HG03175 (cell line): ENCODE data around the gene PLXDC2.

ENCODE experiments used
- ATAC-seq: cut with Tn5 transposase; IDR thresholded peaks from one replicate; pipeline ENCODE4 v1.9.1; 2021; ENCODE audit warnings: mild to moderate bottlenecking, moderate library complexity; ENCODE audit not compliant: unreplicated experiment

PLXDC2 gene

GRCh38 chr10:19848226-19848985, 32.2 kb downstream of the PLXDC2 start:
- ATAC-seq = no peak

DNA sequence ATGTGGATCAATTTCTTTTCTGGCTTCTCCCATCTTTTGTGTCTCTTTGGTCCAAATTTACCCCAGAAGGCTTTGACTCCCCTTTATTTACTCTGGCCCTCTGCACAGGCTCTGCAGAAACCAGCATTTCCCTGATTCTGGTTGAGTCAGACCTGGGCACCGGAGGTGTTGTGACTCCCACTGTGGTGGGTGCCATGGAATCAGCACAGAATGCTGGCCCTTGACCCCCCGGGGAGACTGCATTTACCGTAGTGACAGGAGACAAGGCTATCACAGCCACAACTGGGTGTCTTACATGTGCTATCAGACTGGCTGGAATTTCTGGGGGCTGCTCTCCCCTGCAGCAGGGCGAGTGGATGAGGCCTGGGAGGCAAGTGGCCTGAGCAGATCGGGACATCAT, 37.6 kb downstream of the PLXDC2 start:
- no peak for ATAC-seq

- no peak for ATAC-seq
Measured at GRCh38 chr10:19857876-19858275, 41.6 kb downstream of the PLXDC2 start.

DNA sequence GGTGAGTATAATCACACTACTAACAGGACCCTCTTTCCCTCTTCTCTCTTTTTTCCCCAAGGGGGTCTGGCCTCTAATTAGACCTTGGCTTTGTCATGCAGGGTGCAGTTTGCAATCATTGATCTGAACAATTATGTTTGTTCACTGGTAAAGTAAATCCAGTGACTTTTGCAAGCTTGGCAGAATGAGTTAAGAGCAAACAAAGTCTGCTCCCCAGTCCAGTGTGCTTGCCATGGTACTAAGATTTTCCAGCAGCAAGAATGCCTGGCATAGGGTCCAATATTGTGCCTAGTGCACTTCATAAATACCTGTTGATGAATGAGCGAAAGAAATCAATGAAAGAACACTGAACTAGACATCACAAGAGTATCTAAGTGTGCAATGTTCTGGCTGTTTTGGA, 43.9 kb downstream of the PLXDC2 start:
- no peak for ATAC-seq

- no peak for ATAC-seq
Measured at GRCh38 chr10:19862811-19863515, 46.7 kb downstream of the PLXDC2 start.

GRCh38 chr10:19865676-19866075, 49.4 kb downstream of the PLXDC2 start:
- ATAC-seq = no peak

- ATAC-seq = no peak
Measured at GRCh38 chr10:19869370-19869769, 53.1 kb downstream of the PLXDC2 start.

- ATAC-seq = no peak
Measured at GRCh38 chr10:19872504-19873271, 56.5 kb downstream of the PLXDC2 start.

DNA sequence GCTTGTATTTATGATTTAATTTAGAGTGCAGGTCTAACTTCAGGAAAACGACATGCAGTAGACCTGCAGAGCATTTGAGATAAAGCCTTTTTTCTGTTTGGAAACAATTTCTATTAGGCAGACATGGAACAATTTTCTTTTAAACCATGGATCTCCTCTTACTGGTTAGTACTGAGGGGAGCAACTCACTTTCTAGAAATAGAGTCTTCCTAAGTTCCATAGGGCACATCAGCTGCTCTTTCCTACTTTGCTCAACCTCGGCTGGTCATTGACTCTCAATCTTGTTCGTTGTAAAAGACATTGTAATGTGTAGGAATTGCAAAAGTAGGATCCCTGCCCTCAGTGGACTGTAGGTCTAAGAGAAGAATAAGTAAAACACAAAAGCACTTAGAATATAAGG, 58.0 kb downstream of the PLXDC2 start:
- ATAC-seq = no peak

- ATAC-seq = no peak
Measured at GRCh38 chr10:19874791-19875190, 58.6 kb downstream of the PLXDC2 start.

DNA sequence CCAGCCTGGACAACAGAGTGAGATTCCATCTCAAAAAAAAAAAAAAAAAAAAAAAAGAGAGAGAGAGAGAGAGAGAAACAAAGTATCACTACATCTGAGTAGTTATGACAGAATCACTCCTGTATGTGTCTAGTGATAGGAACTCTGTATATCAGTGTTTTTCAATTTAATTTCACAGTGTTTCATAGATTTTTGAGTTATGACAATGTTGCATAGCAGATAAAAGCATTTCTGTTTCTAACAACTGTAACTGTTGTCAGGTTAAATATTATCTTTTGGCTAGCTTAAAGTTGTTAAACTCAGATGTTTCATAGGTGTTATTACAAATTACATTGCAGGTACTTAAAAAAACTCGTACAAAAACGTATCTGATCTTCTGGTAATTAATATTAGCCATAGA, 60.3 kb downstream of the PLXDC2 start:
- ATAC-seq = no peak

DNA sequence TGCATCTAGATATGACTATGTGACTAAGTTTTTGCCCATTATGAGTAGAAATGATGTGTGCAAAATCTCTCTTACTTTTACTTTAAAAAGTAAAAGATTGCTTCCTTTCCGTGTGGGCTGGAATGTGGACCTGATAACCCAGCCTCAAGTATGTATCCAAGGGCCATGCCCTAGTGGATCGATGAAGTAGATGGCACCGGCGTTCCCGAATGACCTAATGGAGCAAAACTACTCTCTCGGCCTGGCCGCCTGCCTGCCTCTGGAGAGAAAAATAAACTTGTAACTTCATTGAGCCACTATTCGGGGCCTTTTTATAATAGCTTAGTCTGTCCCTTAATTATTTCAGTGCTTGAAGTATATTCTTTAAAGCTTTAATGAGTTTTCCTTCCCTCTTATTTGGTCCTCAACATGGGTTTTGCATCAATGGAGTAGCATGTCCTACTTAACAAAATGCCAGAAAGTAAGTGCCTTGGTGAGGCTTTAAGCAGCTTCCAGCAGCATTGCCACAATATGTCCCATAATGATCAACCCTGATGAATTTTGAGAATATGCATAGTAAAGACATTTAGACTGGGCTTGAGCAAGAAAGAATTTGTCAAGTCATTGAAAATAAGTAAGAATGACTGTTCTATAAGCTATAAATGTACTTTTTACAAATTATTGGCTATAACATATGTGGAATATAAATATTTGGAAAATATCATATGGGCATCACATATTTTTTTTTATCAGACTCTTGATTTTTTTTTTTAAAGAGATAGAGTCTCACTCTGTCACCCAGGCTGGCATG, 61.4 kb downstream of the PLXDC2 start:
- ATAC-seq = no peak

DNA sequence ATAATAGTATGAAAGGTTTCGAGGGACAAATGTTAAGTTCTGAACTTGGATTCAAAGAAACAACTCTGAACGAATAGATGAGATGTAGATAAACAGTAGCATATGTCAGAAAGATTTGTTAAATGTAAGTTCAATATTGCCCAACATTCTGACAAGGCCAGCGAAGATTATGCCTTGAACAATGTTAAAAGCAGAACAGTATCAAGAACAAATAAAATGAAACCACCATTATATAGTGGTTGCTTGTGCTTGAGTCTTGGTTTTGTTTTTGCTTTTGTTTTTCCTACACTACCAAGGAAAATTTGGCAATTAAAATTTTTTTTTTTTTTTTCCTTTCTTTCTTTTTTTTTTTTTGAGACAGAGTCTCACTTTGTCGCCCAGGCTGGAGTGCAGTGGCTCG, 66.4 kb downstream of the PLXDC2 start:
- no peak for ATAC-seq

GRCh38 chr10:19888061-19888660, 71.9 kb downstream of the PLXDC2 start:
- no peak for ATAC-seq

DNA sequence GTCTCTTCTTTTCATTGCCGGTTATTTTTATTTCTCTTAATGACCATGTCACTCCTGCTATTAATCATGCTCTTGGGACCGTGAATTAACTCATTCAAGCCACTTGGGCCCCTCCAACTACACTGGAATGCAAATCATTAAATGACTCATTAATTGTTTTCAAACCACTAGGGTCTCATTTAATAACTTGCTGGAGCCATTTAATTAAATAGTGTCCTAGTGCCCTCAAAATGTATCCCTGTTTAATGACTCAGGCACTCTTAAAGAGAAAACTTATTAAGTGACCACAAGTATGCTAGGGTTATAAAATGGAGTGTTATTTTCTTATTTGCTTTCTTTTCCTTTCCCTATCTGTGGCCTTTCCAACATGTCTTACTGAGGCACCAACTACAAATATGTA, 73.0 kb downstream of the PLXDC2 start:
- ATAC-seq = no peak

- no peak for ATAC-seq
Measured at GRCh38 chr10:19891429-19891828, 75.2 kb downstream of the PLXDC2 start.

DNA sequence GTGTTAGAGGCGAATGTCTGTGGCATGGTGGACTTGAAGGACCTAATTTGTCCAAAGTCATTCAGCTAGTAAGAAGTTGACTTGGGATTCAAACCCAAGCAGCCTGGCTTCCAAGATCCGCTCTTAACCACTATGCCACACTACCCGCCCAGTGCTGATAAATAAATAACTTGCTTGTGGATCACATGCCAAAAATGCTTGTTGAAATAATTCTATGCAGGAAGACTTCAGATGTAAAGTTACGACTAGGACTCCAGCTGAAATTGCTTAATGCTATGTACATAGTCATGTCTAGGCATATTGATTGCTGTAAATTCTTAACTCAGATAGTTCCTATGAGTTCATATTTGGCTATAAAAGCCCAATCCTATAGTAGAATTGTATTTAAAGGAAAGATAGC, 76.0 kb downstream of the PLXDC2 start:
- ATAC-seq = no peak

DNA sequence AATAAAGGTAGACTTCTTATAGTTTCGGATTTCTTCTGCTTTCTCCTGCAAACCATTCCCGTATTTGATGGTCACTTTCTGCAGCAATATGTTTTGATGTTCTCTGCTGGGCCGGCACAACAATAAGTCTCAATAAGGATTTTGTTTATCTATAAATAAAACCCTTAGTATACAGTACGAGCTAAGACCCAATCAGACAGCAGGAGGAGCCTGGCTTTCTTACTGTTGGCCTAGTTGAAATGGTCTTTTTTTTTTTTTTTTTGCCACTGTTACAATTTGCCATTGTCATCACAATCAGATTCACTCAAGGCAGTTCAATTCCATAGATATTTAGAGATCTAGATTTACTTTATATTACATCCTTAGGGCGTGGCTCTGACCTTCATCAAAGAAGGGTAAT, 76.4 kb downstream of the PLXDC2 start:
- no peak for ATAC-seq

DNA sequence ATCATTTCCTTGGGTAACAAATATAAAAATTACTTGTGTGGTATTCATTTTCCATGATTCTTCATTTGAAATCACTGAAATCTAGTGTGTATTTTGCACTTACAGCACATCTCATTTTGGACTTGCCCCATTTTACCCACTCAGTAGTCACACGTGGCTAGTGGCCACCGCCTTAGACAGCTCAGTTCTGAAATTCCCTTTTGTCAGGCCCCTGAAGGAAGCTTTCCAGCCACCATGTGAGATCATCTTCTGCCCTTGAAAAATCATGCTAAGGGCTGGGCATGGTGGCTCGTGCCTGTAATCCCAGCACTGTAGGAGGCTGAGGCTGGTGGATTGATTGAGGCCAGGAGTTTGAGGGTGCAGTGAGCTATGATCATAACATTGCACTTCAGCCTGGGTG, 79.3 kb downstream of the PLXDC2 start:
- no peak for ATAC-seq

DNA sequence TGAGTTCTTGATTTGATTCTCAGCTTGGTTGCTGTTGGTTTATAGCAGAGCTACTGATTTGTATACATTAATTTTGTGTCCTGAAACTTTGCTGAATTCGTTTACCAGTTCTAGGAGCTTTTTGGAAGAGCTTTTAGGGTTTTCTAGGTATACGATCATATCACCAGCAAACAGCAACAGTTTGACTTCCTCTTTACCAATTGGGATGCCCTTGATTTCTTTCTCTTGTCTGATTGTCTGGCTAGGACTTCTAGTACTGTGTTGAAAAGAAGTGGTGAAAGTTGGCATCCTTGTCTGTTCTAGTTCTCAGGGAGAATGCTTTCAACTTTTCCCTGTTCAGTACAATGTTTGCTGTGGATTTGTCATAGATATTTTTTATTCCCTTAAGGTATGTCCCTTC, 86.2 kb downstream of the PLXDC2 start:
- ATAC-seq = no peak

GRCh38 chr10:19904202-19904661, 88.0 kb downstream of the PLXDC2 start:
- ATAC-seq = peak; percentile 91
